Measurements from ENCODE around the gene CDK5. TPM values are rescaled to one million over a fixed set of nuclear protein-coding genes. Genes with fewer than 3 reads are reported as not detected.
A peak's percentile ranks its signal among the peaks of the same experiment; 100 is the strongest.

Gene CDK5
- total and polyA plus RNA-seq, 9 of the 15 experiments (the other 6 are each of a cell fraction or from before 2014, with no cell fraction given): 3.2 to 38.0 (median 27.5) TPM

DNA sequence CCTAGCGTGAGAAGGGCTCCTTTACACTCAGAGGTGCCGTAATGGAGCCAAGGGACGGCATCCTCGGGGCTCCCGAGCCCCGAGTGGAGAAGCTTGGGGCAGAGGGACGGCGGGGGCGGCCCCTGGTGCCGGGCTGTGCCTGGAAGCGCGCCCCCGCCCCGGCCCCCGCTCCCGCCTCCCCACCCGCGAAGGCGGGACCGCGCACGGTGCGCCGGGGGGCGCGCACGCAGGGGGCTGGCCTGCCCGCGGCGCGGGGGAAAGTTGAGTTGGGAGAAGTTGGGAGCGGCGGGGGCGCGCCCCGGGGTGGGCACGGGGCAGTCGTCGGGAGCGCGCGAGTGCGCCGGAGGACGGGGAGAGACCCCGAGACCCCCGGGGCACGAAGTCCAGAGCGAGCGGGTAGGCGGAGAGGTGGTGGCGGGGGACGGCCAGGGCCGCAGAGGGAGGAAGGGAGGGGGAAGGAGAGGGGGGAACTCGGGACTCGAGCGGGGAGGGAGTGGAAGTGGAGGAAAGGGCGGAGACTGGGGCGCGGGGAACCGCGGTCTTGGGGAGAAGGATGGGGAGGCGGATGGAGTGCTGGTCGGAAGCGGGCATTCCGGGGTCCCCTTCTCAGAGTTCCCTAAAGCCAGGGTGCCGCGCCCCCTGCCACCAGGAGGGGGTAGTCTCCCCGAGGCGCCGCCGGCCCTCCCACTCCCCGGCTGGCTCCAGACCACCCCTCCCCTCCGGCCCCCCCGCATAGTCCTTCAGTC is 1.8 kb upstream of the CDK5 start, which contains the start of gene SLC4A2:
Gene SLC4A2, plus strand, starts transcription at position 223 of the 746 bp plus-strand sequence. CDS start 2,399 bp downstream, outside the sequence.
- Histone ChIP-seq H2AFZ (ENCODE audit: low read depth, low read length) (peak within 1 kb of the TSS; percentile 91), H4K20me1 (replicated peaks; ENCODE audit: control insufficient read depth, insufficient read depth, low read length) (peaks cover 10% of the 10 kb centered on the region), H3K9me3 (replicated peaks; ENCODE audit: control insufficient read depth, insufficient read depth, low read depth, low read length) (no peaks in the 10 kb centered on the region), H3K27ac (ENCODE audit: extremely low read depth, low read depth, low read length) (peak within 1 kb of the TSS; percentile 90), H3K27me3 (ENCODE audit: control insufficient read depth in 2 of 2, insufficient read depth in 2 of 2, low read length in 2 of 2) (no peaks in the 10 kb centered on the region), H3K4me3 (peak within 1 kb of the TSS; percentile 84), H3K9me1 (ENCODE audit: control insufficient read depth, insufficient read depth, low read length) (no peaks in the 10 kb centered on the region), H3K79me2 (ENCODE audit: control insufficient read depth, insufficient read depth, low read length) (peaks cover 56% of the 10 kb centered on the region), H3K36me3 (ENCODE audit: control insufficient read depth, insufficient read depth, low read length) (peaks cover 22% of the 10 kb centered on the region; the same call in 2 of the 3 replicates), H3K9ac (ENCODE audit: insufficient read depth in 1 of 2, low read depth in 2 of 2, low read length in 2 of 2) (peak within 1 kb of the TSS; percentile 85 to 91), H3K4me1 (replicated peaks in 1 of 2; ENCODE audit: control insufficient read depth in 2 of 2, insufficient read depth in 2 of 2, low read length in 2 of 2) (peaks cover 57 to 79% of the 10 kb centered on the region in 2 experiments), H3K4me2 (ENCODE audit: insufficient read depth, low read length) (peak within 1 kb of the TSS; percentile 94)
- CTCF ChIA-PET (ENCODE audit: low intra/inter-chr PET ratio): interaction anchor here (0.5 to 1.7 kb wide), 9 partner anchors 21 to 680 kb away, joined by 3 to 8 read pairs (median 3); partner anchors contain the start of genes ABCB8 and AGAP3
- 1% methylated on average over 35 of the region's 75 CpGs for WGBS (ENCODE audit: insufficient coverage, low coverage, missing lambda C conversion rate)
- DNase-seq (ENCODE audit: extremely low read depth in 1 of 4, low spot score in 3 of 4): peak; percentile 94 to 98 (median 95)
- in situ Hi-C loops (cut with MboI): no loop called here
- FAIRE-seq: no peak
- no TSS peak for BruUV-seq (replicated peaks)
- POLR2A ChIA-PET: interaction anchor here (0.6 to 2.4 kb wide), 5 partner anchors 9 to 23 kb away, joined by 3 to 9 read pairs (median 4); partner anchors contain the start of gene FASTK
- ATAC-seq: peak; percentile 33
- intact Hi-C loops (cut with micrococcal nuclease): loop anchor here (1.0 to 2.0 kb wide), 2 partner anchors 49 to 51 kb away; no protein-coding TSS in a partner anchor
- TF ChIP-seq, protein P1, sequence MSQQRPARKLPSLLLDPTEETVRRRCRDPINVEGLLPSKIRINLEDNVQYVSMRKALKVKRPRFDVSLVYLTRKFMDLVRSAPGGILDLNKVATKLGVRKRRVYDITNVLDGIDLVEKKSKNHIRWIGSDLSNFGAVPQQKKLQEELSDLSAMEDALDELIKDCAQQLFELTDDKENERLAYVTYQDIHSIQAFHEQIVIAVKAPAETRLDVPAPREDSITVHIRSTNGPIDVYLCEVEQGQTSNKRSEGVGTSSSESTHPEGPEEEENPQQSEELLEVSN (IDR thresholded peaks at IDR 0.05; ENCODE audit: borderline replicate concordance in 1 of 2, extremely low read depth in 1 of 2, insufficient read depth in 1 of 2, insufficient read length in 1 of 2, low read depth in 1 of 2, low read length in 1 of 2, poor library complexity in 1 of 2, severe bottlenecking in 1 of 2): peak in 1 of 2 experiments; percentile 56
- TF ChIP-seq RBM34 (IDR thresholded peaks at IDR 0.05; ENCODE audit: borderline replicate concordance, insufficient read depth, low read length) (no peak), SMARCB1 (IDR thresholded peaks at IDR 0.05; ENCODE audit: insufficient read length, low read depth) (no peak), ZNF57 (CRISPR knock-in tag; IDR thresholded peaks at IDR 0.05) (no peak), POLR2A (conservative IDR thresholded peaks at IDR 0.05) (peak; percentile 77), ZNF584 (CRISPR knock-in tag; IDR thresholded peaks at IDR 0.05; ENCODE audit: low read depth) (peak; percentile 98), RBFOX2 (IDR thresholded peaks at IDR 0.05; ENCODE audit: low read depth, low read length) (peak; percentile 68), LARP7 (IDR thresholded peaks at IDR 0.05) (peak; percentile 92; the same call in 1 of the 2 replicates), POLR2AphosphoS2 (IDR thresholded peaks at IDR 0.05; ENCODE audit: low read length) (peak; percentile 68; the same call in 1 of the 2 replicates), ZNF695 (CRISPR knock-in tag; IDR thresholded peaks at IDR 0.05) (no peak), FOXJ3 (CRISPR knock-in tag; IDR thresholded peaks at IDR 0.05) (no peak), POLR2B (IDR thresholded peaks at IDR 0.05; ENCODE audit: low read depth, partially characterized antibody) (peak; percentile 62), CAMTA2 (CRISPR knock-in tag; conservative IDR thresholded peaks at IDR 0.05) (0 out of 2 replicates have a peak, but pooled peaks have one; percentile 31), POLR3G (IDR thresholded peaks at IDR 0.05; ENCODE audit: extremely low read depth, insufficient read length, insufficient replicate concordance) (no peak), MAFG (tag; conservative IDR thresholded peaks at IDR 0.05) (no peak), ILF3 (IDR thresholded peaks at IDR 0.05; ENCODE audit: borderline replicate concordance) (no peak), FOXJ2 (tag; IDR thresholded peaks at IDR 0.05) (peak; percentile 89)
- TF ChIP-seq, protein P2, sequence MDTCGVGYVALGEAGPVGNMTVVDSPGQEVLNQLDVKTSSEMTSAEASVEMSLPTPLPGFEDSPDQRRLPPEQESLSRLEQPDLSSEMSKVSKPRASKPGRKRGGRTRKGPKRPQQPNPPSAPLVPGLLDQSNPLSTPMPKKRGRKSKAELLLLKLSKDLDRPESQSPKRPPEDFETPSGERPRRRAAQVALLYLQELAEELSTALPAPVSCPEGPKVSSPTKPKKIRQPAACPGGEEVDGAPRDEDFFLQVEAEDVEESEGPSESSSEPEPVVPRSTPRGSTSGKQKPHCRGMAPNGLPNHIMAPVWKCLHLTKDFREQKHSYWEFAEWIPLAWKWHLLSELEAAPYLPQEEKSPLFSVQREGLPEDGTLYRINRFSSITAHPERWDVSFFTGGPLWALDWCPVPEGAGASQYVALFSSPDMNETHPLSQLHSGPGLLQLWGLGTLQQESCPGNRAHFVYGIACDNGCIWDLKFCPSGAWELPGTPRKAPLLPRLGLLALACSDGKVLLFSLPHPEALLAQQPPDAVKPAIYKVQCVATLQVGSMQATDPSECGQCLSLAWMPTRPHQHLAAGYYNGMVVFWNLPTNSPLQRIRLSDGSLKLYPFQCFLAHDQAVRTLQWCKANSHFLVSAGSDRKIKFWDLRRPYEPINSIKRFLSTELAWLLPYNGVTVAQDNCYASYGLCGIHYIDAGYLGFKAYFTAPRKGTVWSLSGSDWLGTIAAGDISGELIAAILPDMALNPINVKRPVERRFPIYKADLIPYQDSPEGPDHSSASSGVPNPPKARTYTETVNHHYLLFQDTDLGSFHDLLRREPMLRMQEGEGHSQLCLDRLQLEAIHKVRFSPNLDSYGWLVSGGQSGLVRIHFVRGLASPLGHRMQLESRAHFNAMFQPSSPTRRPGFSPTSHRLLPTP (IDR thresholded peaks at IDR 0.05; ENCODE audit: borderline replicate concordance, extremely low read depth, insufficient read length): no peak

All from K562 (cell line).